Gastrocnemius medialis (tissue), 4 donors: Measurements from ENCODE around the gene CFAP70. TPM values are rescaled to one million over a fixed set of nuclear protein-coding genes. Genes with fewer than 3 reads are reported as not detected.

ENCODE experiments used
- ATAC-seq, 2 donors: fragments of 150-250 bp; one replicate each; pipeline ENCODE4 v1.9.1; 2016
- DNase-seq, 2 donors: peaks; one replicate each; pipeline ENCODE4 v3.0.0-alpha.2; 2019
- H3K27ac ChIP-seq, 4 donors: fragments of 200-600 bp; sonication (generic); 1 replicate in 1 of 4; 2 replicates in 3 of 4; pipeline ENCODE4 v1.5.1; 2016 to 2018; ENCODE audit warnings: mild to moderate bottlenecking in 2 of 4, moderate library complexity in 1 of 4
- H3K27me3 ChIP-seq, 3 donors: fragments of 200-600 bp; sonication (generic) in 2 of 3; 1 replicate in 1 of 3; 2 replicates in 2 of 3; pipeline versions ENCODE4 v1.5.1 to v1.6.0; 2016 to 2019; ENCODE audit warnings: mild to moderate bottlenecking in 1 of 3, moderate library complexity in 1 of 3
- H3K36me3 ChIP-seq, 2 donors: fragments of 200-600 bp; sonication (generic) in 1 of 2; one replicate each; pipeline ENCODE4 v1.5.1; 2017 to 2018
- H3K4me1 ChIP-seq, 2 donors: fragments of 200-600 bp; sonication (generic) in 1 of 2; one replicate each; pipeline ENCODE4 v1.5.1; 2016 to 2017; ENCODE audit warnings: mild to moderate bottlenecking in 2 of 2
- H3K4me3 ChIP-seq, 4 donors: fragments of 200-600 bp; sonication (generic) in 3 of 4; 1 replicate in 1 of 4; 2 replicates in 3 of 4; pipeline ENCODE4 v1.5.1; 2016 to 2019; ENCODE audit warnings: mild to moderate bottlenecking in 2 of 4
- H3K9me3 ChIP-seq, 3 donors: fragments of 200-600 bp; sonication (generic) in 2 of 3; 1 replicate in 1 of 3; 2 replicates in 2 of 3; pipeline ENCODE4 v1.5.1; 2016 to 2019
- CTCF ChIP-seq, 5 experiments: fragments of 450-650 bp in 3 of 5; fragments of 200-600 bp in 2 of 5; sonication (generic) in 2 of 5; IDR thresholded peaks in 4 of 5; conservative IDR thresholded peaks in 1 of 5; 1 replicate in 4 of 5; 2 replicates in 1 of 5; pipeline ENCODE4 v1.5.1; 2016 to 2019; ENCODE audit warnings: antibody characterized with exemption in 5 of 5, mild to moderate bottlenecking in 3 of 5, moderate library complexity in 3 of 5
- POLR2A ChIP-seq, 2 donors: fragments of 450-650 bp; IDR thresholded peaks; one replicate each; pipeline ENCODE4 v1.6.1; 2017; ENCODE audit warnings: antibody characterized with exemption in 2 of 2, mild to moderate bottlenecking in 2 of 2, moderate library complexity in 2 of 2
- in situ Hi-C, 4 donors: fragments of 200-750 bp; cut with MboI; loops; one replicate each; pipeline versions ENCODE4 v1.15.0 to v1.8.0; 2017; ENCODE audit warnings: low sequenced_read_pairs in 4 of 4
- intact Hi-C: fragments of 100-400 bp; cut with DNase I; formaldehyde crosslinking; loops from one replicate; pipeline ENCODE4 v1.15.1; 2023; ENCODE audit warnings: low total_unique reads
- total RNA-seq, 4 donors: library from RNA; depleted of rRNA; stranded (reverse); fragments of >200 nt; gene quantifications; one replicate each; pipeline versions ENCODE4 v1.1.0 to v1.2.3, GENCODE V29; 2016

The CFAP70 gene
- total RNA-seq: 1 to 10 TPM in 2 of 4 donors, under 1 TPM in 2; 0.20 to 1.8 (median 1.1) TPM

- peak; percentile 97 to 99 for ATAC-seq
- no peaks in the 10 kb centered on the region for H3K27me3 ChIP-seq
- H3K27ac ChIP-seq: peak within 1 kb of the TSS; percentile 43 to 60 (median 52)
- H3K9me3 ChIP-seq: no peaks in the 10 kb centered on the region
- peak; percentile 81 to 90 for DNase-seq
- in situ Hi-C loops (no loop called here), intact Hi-C loops (no loop called here)
- H3K36me3 ChIP-seq: no peaks in the 10 kb centered on the region
- TF ChIP-seq POLR2A (IDR thresholded peaks at IDR 0.05): no peak
- no peak for TF ChIP-seq CTCF (IDR thresholded peaks at IDR 0.05 in 4 of 5, conservative IDR thresholded peaks at IDR 0.05 in 1 of 5)
- H3K4me1 ChIP-seq: peaks cover 6 to 15% of the 10 kb centered on the region in 2 donors
- H3K4me3 ChIP-seq: peak within 1 kb of the TSS; percentile 84 to 96 (median 90)
Observed at GRCh38 chr10:73358331-73359279, at the start of gene CFAP70. Gene CFAP70 (minus strand): TSS chr10:73358864. CDS start chr10:73354796, 4,068 bp downstream.

- intact Hi-C loops (no loop called here), in situ Hi-C loops (no loop called here)
- no peaks in the 10 kb centered on the region for H3K9me3 ChIP-seq
- H3K27me3 ChIP-seq: no peaks in the 10 kb centered on the region
- no peak overlapping the region for H3K27ac ChIP-seq
- TF ChIP-seq CTCF (IDR thresholded peaks at IDR 0.05 in 4 of 5, conservative IDR thresholded peaks at IDR 0.05 in 1 of 5) (no peak), POLR2A (IDR thresholded peaks at IDR 0.05) (no peak)
- no peak for DNase-seq
- H3K36me3 ChIP-seq: peaks cover 0 to 10% of the 10 kb centered on the region in 2 donors
- ATAC-seq: no peak
- H3K4me3 ChIP-seq: no peak overlapping the region
- H3K4me1 ChIP-seq: peaks cover 81 to 92% of the 10 kb centered on the region in 2 donors
Observed at GRCh38 chr10:73408061-73408460, 49.4 kb upstream of the CFAP70 start.

GRCh38 chr10:73407495-73407894 lies 48.8 kb upstream of the CFAP70 start:
- H3K27ac ChIP-seq: no peak overlapping the region
- no peak for TF ChIP-seq POLR2A (IDR thresholded peaks at IDR 0.05)
- no peak for TF ChIP-seq CTCF (IDR thresholded peaks at IDR 0.05 in 4 of 5, conservative IDR thresholded peaks at IDR 0.05 in 1 of 5)
- DNase-seq: no peak
- H3K9me3 ChIP-seq: no peaks in the 10 kb centered on the region
- H3K27me3 ChIP-seq: no peaks in the 10 kb centered on the region
- intact Hi-C loops: no loop called here
- H3K36me3 ChIP-seq: peaks cover 0 to 10% of the 10 kb centered on the region in 2 donors
- no peak overlapping the region for H3K4me3 ChIP-seq
- in situ Hi-C loops: no loop called here
- ATAC-seq: no peak
- H3K4me1 ChIP-seq: peaks cover 76 to 88% of the 10 kb centered on the region in 2 donors

GRCh38 chr10:73406846-73407245 lies 48.2 kb upstream of the CFAP70 start:
- Histone ChIP-seq H3K4me3 (no peak overlapping the region), H3K27ac (no peak overlapping the region), H3K9me3 (no peaks in the 10 kb centered on the region), H3K36me3 (peaks cover 0 to 10% of the 10 kb centered on the region in 2 donors), H3K27me3 (no peaks in the 10 kb centered on the region), H3K4me1 (peaks cover 69 to 81% of the 10 kb centered on the region in 2 donors)
- intact Hi-C loops (no loop called here), in situ Hi-C loops (no loop called here)
- no peak for ATAC-seq
- no peak for TF ChIP-seq CTCF (IDR thresholded peaks at IDR 0.05 in 4 of 5, conservative IDR thresholded peaks at IDR 0.05 in 1 of 5)
- no peak for TF ChIP-seq POLR2A (IDR thresholded peaks at IDR 0.05)
- no peak for DNase-seq
